HG03139 (cell line): Measurements from ENCODE around the gene ST8SIA1.

Experiments used
- ATAC-seq: cut with Tn5 transposase; IDR thresholded peaks from one replicate; pipeline ENCODE4 v1.9.1; 2021; ENCODE audit not compliant: unreplicated experiment

ST8SIA1 gene

DNA sequence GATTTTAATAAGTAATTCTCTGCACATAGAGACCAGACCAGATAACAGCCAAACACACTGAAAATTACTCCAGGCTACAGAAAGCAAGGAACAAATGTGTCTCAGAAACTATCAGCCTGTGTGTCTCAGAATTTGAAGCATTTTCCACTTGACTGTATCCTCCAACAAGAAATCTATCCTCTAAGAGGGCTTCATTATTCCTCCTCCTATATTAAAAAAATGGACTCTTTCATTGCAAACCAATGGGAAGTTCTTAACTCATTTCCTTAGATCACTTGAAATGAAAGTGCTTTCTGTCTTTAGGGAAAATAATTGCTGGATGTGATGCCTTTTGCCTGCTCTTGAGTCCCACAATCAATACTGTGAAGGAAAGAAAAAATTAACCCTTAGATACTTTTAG lies 2.3 kb downstream of the ST8SIA1 start:
- no peak for ATAC-seq

DNA sequence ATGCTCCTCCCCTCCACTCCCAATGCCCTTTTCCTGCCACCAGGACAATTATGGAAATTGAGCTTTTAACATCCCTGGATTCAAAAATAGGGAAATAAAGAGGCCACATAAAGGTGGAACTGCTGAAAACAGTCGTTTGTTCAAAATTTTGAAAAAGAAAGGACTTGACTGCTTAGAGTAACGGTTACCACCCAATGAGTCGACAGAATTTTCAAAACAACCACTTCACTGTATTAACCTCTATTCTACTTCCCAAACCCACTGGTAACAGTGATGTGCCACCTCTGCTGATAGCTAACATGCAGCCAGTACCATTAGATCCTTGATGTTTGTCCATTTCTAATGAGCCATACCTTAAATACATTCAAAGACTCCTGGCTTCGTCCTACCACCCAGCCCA lies 4.9 kb downstream of the ST8SIA1 start:
- ATAC-seq = no peak

DNA sequence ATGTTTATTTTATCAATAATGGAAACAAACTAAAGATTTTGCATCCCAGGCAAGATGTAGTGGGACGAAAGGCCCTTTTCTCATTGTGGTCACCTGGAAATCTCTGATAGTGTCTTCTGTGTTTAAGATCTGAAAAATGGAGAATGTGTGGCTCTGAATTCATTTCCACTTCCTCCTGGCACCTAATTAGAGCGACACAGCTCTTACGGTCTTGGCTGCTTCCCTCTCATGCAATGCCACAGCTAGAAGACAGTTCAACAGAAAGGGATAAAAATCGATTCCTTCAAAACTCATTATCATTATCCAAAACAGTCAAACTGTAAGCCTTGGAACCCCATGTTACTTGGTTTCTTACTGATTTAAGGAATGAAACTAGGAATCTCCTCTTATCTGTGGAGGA lies 9.3 kb downstream of the ST8SIA1 start:
- ATAC-seq = no peak

DNA sequence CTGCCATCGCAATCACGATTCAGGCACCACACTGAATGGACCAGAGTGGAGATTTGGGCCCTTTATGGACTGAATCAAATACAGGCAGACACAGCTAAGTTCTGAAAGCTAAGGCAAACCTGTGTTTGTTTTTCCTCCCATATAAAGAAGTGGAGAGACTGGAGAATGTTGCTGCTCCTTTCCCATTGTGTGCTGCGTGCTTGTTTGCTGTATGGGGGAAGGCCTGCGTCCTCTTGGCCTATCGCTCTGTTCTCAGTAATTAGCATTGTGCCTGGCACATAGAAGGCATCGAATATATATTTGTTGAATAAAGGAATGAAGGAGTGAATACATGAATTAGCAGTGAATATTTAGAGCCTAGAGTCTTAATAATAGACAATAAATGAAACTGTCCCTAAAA lies 12.4 kb downstream of the ST8SIA1 start:
- no peak for ATAC-seq

DNA sequence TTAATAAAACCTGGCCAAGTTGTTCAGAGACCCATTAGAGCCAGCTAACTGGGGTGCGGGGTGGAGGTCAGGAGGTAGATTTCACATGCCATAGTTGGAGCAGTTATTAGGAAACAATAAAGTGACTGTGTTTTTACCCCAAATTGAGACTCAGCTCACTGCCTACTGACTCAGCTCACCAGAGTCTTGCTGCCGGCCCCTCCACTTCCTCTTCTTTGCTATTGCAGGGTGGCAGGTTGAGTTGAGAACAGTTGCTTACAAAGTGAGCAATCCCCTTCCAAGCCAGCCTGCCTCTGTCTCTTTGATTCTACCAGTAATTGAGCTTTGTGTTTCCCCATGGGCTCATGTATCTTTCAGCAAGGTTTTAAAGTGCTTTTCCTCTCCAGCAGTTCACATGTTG lies 12.9 kb downstream of the ST8SIA1 start:
- no peak for ATAC-seq

DNA sequence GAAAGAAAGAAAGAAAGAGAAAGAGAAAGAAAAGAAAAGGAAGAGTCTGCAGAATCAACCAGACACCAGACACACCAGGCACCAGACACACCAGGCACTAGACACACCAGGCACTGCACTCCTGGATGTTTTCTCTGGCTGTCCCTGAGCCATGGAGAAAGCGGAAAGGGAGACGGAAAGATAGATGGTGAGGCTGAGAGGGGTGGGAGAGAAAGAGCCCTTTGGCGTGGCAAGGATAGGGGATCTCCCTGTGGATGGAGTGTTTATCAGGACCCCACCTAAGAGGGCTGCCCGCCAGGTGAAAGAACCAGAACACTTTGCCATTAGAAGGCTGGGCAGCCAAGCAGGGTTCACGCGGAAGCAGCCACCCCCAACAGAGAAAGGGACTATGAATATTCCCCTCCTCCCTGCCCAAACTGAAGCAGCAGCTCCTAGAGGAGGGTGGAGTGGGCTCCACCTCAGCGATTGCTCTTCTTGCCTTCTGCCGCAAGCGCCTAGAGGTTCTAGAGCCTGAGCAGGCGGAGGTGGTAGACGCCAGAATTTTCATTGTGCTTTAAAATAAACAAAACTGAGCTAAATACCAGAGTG lies 13.4 kb downstream of the ST8SIA1 start:
- no peak for ATAC-seq

DNA sequence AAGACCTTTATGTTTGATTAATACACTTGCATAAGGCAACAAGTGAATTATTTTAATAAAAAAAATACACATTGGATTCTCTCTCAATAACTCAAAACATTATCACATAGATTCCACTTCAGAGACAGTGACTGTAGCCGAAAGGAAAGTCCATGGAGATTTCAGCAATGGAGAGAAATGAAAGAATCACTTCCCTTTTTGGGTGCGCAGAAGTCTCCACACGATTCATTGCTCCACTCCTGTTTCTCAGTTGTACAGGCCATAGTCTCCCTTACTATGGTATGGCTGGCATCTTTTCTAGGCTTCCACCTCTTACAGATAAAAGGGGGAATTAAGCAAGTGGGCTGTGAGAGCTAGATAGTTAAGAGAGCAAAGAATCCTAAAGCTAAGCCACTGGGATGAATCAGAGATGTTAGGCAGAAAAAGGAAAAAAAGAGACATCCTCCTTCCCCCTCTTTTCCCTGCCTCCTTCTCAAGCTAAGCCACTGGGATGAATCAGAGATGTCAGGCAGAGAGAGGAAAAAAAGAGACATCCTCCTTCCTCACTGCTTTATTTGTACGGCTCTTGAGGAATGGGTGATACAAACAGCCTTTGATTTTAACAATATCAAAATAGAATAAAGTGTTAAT lies 16.3 kb downstream of the ST8SIA1 start:
- no peak for ATAC-seq

DNA sequence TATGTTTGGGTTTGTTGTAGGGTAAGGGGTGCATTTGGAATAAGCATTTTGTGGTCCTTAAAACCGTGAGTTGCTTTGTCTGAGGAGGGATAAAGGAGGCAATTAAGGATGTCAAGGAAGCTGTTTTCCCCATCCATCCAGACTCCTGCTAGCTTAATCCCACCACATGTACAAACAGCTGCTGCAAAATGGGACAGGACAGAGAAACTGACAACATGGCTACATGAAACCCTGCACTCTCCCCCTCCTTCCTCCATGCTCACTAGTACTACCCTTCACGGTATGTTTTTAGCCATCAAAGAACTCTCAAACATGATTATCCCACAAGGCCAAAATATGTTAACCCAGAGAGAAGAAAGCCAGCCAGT lies 20.6 kb downstream of the ST8SIA1 start:
- no peak for ATAC-seq

DNA sequence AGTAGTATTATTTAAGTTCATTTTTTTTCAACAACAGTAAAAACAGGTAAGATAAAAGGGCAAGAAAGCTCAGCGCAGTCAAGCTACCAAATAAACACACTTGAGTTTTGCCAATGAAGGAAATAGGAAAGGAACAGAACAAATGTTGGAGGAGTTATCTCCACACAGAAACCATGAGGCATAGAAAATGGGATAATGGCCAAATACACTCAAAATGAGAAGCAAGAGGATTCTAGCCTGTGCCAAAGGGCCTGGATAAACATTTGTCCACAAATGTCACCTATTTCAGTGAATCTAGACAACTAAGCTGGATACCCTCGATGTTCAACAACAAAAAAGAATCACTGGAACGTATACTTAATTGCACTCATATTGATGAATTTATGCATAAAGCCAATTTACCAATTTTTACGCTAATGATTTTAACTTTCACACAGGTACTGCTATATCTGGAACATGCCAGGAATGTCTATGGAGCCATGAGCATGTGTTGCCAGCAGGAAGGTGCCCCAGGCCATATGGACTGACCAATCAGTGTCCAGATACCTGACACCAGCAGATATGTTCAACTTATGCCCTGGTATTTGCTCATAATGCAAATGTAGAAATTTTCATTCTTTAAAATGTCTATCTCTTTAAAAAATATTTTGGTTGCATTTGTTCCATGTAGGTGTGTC lies 21.1 kb downstream of the ST8SIA1 start:
- ATAC-seq = no peak

DNA sequence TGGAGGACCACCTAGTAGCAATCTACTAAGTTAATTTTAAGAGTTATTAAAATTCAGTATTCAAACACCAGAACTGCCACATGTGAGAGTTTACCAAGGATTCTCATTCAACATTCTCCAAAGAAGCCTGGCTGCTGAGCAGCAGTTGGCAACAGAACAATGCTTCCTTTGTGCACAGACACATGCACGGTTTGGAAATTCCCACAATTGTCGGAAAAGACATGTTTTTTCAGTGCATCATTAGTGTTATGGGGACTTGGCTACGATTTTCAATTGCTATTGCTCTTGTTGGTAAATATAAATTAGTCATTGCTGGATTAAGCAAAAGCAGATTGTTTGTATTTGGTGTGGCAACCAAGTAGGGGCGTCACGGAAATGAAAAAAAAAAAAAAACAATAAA lies 22.2 kb downstream of the ST8SIA1 start:
- no peak for ATAC-seq

DNA sequence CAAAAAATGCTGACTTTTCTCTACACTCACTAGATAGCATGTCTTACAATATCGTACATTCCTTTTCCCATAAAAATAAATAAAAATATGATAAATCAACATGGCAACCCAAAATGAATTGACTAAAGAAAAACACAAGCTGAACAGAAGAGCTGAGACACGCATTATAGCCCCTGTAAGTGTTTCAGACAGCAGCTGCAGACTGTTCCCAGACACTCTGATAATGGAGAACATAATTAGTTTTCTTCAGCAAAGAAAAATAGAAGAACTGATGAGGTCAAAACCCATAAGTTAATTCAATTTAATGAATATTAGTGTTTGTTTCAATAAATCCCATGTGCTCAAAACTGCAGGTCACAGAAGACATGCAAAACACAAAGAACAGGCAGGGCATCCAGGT lies 23.8 kb downstream of the ST8SIA1 start:
- no peak for ATAC-seq

DNA sequence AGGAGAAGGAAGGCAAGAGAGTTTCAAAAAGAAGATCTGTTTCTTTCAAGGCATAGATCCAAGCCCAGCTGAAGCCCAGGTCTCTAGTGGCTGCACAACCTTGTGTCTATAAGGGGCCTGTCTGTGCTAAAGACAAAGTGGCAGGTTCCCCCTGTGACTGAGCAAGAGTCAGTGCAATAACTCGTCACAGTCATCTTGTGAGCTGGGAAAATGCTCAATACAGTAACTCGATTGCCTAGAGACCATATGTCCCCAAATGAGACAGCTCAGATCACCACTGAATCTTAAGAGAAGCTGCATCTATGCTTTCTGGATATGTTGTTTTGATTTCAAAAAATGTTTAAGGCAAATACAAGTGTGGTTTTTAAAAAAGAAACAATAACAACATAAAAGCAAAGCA lies 24.2 kb downstream of the ST8SIA1 start:
- no peak for ATAC-seq

DNA sequence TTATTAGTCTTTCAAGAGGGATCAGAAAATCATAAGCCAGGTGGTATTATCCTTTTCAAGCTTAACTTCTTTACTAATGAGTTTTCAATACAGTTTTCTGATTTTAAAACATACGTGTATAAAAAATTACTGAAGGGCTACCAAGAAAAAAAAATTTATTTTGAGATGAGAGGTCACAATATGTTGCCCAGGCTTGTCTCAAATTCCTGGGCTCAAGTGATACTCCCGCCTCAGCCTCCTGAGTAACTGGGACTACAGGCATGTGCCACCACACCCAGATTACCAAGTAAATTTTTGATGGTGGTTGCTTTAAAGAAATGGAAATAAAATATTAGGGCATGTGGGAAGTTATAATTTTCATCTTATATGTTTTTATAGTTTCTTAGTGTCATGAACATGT lies 26.7 kb downstream of the ST8SIA1 start:
- no peak for ATAC-seq

DNA sequence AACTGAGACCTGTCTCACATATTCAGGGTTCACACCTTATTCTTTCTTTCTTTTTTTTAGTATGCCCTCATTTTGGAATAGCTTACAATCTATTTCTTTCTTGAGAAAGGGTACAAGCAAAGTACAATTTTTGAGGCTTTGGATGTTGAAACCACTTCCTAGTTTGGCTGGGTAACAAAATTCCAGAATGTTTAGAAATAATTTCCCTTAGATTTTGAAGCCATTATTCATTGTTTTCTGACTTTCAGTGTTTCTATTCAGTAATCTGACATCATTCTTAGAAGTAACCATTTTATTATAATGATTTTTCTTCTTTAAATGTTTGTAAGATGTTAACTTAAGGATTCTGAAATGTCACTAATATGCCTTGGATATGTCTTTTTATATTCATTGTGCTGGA lies 28.2 kb downstream of the ST8SIA1 start:
- ATAC-seq = no peak

DNA sequence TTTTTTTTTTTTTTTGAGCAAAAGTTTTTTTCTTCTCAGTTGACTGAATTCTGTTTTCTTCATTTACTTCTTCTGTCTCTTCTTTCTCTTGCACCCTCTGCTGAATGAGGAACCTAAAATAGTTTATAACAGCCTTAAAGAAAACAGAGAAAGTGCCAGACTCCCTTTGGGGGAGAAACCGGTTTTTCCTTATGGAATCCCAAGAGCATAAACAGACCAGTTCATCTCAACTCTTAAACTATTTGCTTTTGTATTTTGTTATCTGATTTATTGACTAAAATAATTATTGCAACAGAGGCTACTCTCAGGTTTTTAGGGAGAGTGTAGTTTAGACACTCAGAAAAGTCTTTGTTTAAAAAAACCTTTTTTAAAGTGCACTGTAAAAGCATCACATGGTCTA lies 30.2 kb downstream of the ST8SIA1 start:
- no peak for ATAC-seq

DNA sequence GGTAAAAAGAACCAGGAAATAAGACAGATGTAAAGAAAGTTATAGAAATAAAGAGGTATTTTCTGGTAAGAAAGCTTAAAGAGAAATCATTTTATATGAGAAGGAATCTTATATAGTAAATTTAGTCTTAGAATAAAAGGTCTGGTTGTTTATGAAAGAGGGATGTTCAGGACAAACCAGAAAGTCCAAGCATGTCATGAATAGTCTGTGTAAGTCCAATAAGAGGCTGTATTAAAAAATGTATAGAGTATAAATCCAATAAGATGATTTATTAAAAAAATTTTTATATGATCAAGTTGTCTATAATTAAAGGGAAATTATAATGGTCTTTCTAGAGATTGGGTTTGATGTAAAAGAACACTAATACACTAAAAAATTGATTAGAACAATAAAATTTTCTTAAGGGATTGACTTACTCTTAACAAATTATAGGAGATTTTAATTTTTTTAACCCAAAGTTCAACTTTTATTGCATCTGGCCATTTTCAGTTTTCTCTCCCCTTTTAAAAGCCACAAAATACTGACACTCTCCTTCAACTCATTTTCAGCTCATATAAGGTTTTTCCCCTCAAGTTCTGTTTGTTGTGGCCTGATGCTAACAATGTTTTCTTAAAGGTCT lies 35.1 kb downstream of the ST8SIA1 start:
- no peak for ATAC-seq

DNA sequence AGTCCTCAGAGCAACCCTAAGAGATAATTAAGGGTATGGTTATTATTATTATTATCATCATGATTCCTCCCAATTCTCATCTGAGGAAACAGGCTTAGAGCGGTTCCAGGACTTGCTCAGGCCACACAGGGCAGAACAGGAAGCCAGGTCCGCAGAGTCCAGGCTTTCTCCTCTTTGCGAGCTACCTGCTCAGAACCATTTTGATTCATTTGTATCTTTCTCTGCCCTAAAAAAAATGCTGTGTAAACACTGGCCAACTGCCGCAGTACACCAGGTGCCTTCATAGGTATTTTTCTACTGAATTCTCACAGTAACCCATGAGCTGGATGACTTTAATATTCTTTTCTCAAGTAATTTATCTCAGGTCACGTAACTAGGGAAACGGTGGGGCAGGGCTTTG lies 45.3 kb downstream of the ST8SIA1 start:
- ATAC-seq = no peak

DNA sequence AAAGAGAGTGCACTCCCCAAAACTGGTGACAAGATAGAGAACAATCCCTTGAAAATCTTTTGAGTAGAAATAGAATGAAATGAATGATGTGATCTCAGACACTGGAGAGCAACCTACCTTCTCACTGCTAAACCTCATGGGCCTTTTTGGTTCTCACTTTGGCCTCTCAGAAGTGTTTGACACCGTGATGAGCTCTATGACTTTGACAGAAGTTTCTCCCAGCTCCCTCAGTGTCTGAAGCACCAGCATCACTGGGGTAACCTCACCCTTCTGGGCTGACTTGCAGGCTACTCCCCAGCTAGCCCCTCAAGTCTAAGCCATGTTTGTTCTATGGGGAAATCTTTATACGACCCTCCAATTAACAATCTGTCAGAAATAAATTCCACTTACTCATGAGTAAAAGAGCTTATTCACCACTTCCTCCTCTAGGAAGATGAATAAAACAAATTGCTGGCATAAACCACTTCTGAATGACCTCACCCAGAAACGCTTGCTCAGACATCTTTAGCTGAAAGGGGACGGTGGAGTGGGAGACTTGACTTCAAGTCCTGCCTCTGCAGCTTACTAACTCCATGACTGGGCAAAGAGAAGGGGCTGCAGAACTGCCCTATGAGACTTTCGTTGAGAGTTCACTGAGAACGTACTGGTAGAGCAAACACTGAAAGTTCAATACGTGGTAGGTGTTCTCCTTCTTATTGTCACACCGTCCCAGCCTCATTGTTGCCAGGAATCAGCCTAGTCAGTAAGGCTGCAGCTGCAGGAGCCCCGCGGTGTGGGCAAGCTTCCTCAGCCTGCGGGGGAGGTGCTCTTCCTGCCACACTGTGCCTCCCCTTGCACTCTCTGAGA lies 46.5 kb downstream of the ST8SIA1 start:
- no peak for ATAC-seq

DNA sequence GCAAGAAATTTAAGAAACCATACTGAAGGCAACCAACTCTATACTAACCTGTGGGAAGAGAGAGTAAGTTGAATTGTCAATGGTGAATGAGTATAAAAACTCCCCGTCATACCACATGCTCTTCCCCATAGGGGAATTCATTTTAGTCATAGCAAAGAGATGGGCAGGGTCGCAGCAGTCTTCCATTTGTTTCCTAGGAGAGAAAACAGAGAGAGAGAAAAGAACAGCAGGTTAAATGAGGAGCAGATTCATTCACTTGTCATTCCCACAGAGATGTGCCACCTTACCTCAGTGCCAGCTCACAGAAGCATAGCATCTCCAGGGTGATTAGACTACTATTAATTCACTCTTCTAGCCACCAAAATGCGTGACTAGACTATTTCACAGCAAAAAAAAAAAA lies 47.4 kb downstream of the ST8SIA1 start:
- no peak for ATAC-seq

DNA sequence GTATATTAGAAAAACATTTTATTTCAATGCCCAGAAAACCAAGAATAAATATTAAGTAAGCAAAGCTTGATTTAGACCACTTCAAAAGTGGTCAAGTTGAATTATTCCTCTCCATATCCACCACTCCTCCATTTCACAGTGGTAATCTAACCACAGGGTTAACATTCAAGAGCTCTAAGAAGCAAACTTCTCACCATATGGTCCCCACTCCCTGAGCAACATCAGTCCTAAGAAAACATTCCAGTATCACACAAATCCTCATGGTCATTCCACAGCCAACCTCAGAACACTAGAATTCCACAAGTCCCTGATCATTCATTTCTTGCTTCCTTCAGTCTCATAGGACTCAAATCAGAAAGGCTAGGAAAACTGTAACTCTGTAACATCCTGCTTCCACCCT lies 47.9 kb downstream of the ST8SIA1 start:
- no peak for ATAC-seq

DNA sequence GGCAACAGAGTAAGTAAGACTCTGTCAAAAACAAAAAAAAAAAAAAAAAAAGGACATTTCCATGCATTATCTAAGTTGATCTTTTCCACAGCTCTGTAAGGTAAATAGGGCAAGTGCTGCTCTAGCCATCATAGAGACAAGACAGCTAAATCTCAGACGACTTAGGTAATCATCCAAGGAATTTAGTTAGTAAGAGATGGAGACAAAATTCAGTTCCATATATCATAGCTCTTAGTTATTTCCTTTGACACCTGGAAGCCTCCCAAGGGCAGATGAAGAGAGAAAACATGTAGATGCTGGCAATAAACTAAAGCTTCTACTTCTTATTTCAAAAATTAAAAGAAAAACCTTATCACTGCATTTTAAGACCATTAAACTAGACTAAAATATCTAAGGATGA lies 48.7 kb downstream of the ST8SIA1 start:
- ATAC-seq = no peak

DNA sequence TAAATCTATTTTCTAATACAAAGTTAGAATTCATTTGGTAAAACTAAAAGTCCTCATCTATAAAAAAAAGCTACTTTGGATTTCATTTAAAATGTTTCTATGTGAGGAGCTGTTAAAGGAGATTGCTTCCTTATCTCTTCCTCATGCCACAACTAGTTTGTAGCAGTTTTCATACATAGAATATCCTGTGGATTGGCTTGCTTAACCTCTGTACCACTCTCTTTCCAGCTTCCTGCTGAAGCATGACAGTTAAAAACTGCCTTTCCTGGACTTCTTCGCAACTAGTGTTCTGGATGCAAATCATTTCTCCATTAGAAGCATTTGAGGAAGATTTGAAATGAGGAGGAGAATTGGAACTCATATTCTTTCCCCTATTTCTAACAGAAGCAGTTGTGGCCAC lies 49.6 kb downstream of the ST8SIA1 start:
- no peak for ATAC-seq
